ENCODE measurements around the gene PTPN23. TPM values are rescaled to one million over a fixed set of nuclear protein-coding genes. Genes with fewer than 3 reads are reported as not detected.

Gene PTPN23
- total and polyA plus RNA-seq, 9 of the 15 experiments (the other 6 are each of a cell fraction or from before 2014, with no cell fraction given), result 0.41 to 58.7 (median 7.2) TPM

DNA sequence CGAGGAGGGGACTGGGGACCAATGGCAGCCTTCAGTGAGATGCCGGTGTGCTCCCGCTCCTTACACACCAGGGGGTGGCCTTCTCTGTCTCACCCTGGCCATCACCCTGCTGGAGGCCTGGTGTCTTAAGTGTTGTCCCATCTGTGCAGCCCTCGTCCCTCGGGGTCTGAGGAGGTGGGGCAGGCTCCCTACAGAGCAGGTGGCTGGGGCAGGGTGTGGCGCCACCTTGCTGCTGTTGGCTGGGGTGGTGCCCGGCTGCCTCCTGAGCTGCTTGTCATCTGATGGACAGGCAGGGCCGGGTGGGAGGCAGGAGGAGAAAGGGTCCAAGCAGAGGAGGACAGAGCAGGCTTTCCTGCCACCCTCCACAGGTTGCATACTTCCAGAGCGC is 25.9 kb downstream of the PTPN23 start (continued):
- TF ChIP-seq ETV5 (CRISPR knock-in tag; IDR thresholded peaks at IDR 0.05; ENCODE audit: low read depth) (no peak), ZBTB11 (CRISPR knock-in tag; IDR thresholded peaks at IDR 0.05) (peak in 1 of 3 experiments; percentile 31; a peak in 1 of 6 replicates), SMARCB1 (IDR thresholded peaks at IDR 0.05; ENCODE audit: insufficient read length, low read depth) (no peak), FOXJ2 (tag; IDR thresholded peaks at IDR 0.05) (peak; percentile 52; the same call in 1 of the 2 replicates), DACH1 (IDR thresholded peaks at IDR 0.05; ENCODE audit: partially characterized antibody) (no peak), STAT5A (IDR thresholded peaks at IDR 0.05; ENCODE audit: borderline replicate concordance, low read length) (no peak), RBM25 (IDR thresholded peaks at IDR 0.05; ENCODE audit: low read depth, low read length, severe bottlenecking) (no peak), ESRRA (IDR thresholded peaks at IDR 0.05; ENCODE audit: borderline replicate concordance, low read depth) (no peak), USF1 (CRISPR knock-in tag; IDR thresholded peaks at IDR 0.05) (peak; percentile 23; the same call in 1 of the 2 replicates)
- TF ChIP-seq, protein P1, sequence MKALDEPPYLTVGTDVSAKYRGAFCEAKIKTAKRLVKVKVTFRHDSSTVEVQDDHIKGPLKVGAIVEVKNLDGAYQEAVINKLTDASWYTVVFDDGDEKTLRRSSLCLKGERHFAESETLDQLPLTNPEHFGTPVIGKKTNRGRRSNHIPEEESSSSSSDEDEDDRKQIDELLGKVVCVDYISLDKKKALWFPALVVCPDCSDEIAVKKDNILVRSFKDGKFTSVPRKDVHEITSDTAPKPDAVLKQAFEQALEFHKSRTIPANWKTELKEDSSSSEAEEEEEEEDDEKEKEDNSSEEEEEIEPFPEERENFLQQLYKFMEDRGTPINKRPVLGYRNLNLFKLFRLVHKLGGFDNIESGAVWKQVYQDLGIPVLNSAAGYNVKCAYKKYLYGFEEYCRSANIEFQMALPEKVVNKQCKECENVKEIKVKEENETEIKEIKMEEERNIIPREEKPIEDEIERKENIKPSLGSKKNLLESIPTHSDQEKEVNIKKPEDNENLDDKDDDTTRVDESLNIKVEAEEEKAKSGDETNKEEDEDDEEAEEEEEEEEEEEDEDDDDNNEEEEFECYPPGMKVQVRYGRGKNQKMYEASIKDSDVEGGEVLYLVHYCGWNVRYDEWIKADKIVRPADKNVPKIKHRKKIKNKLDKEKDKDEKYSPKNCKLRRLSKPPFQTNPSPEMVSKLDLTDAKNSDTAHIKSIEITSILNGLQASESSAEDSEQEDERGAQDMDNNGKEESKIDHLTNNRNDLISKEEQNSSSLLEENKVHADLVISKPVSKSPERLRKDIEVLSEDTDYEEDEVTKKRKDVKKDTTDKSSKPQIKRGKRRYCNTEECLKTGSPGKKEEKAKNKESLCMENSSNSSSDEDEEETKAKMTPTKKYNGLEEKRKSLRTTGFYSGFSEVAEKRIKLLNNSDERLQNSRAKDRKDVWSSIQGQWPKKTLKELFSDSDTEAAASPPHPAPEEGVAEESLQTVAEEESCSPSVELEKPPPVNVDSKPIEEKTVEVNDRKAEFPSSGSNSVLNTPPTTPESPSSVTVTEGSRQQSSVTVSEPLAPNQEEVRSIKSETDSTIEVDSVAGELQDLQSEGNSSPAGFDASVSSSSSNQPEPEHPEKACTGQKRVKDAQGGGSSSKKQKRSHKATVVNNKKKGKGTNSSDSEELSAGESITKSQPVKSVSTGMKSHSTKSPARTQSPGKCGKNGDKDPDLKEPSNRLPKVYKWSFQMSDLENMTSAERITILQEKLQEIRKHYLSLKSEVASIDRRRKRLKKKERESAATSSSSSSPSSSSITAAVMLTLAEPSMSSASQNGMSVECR (CRISPR knock-in tag; IDR thresholded peaks at IDR 0.05), result 0 out of 2 replicates have a peak, but pooled peaks have one; percentile 27
- TF ChIP-seq, protein P2, sequence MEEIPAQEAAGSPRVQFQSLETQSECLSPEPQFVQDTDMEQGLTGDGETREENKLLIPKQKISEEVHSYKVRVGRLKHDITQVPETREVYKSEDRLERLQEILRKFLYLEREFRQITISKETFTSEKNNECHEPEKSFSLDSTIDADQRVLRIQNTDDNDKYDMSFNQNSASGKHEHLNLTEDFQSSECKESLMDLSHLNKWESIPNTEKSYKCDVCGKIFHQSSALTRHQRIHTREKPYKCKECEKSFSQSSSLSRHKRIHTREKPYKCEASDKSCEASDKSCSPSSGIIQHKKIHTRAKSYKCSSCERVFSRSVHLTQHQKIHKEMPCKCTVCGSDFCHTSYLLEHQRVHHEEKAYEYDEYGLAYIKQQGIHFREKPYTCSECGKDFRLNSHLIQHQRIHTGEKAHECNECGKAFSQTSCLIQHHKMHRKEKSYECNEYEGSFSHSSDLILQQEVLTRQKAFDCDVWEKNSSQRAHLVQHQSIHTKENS (CRISPR knock-in tag; IDR thresholded peaks at IDR 0.05), result no peak
- TF ChIP-seq, protein P3, sequence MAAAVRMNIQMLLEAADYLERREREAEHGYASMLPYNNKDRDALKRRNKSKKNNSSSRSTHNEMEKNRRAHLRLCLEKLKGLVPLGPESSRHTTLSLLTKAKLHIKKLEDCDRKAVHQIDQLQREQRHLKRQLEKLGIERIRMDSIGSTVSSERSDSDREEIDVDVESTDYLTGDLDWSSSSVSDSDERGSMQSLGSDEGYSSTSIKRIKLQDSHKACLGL (CRISPR knock-in tag; IDR thresholded peaks at IDR 0.05; ENCODE audit: borderline replicate concordance, poor library complexity, severe bottlenecking), result no peak
- TF ChIP-seq, protein P4, sequence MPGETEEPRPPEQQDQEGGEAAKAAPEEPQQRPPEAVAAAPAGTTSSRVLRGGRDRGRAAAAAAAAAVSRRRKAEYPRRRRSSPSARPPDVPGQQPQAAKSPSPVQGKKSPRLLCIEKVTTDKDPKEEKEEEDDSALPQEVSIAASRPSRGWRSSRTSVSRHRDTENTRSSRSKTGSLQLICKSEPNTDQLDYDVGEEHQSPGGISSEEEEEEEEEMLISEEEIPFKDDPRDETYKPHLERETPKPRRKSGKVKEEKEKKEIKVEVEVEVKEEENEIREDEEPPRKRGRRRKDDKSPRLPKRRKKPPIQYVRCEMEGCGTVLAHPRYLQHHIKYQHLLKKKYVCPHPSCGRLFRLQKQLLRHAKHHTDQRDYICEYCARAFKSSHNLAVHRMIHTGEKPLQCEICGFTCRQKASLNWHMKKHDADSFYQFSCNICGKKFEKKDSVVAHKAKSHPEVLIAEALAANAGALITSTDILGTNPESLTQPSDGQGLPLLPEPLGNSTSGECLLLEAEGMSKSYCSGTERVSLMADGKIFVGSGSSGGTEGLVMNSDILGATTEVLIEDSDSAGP (CRISPR knock-in tag; IDR thresholded peaks at IDR 0.05), result no peak
